Uterus (tissue), 2 donors: ENCODE results near the gene PGGHG.

Experiments used
- CTCF ChIP-seq, 4 experiments: fragments of 200-600 bp in 2 of 4; fragments of 450-650 bp in 2 of 4; sonication (generic) in 2 of 4; IDR thresholded peaks; one replicate each; pipeline ENCODE4 v1.5.1; 2016 to 2019; ENCODE audit warnings: antibody characterized with exemption in 4 of 4, mild to moderate bottlenecking in 2 of 4, moderate library complexity in 1 of 4
- POLR2A ChIP-seq, 2 donors: fragments of 450-650 bp; IDR thresholded peaks; one replicate each; pipeline ENCODE4 v1.6.1; 2016; ENCODE audit warnings: antibody characterized with exemption in 2 of 2, mild to moderate bottlenecking in 1 of 2, moderate library complexity in 1 of 2

GRCh38 chr11:316031-316701 is 27.2 kb downstream of the PGGHG start:
- TF ChIP-seq POLR2A (IDR thresholded peaks at IDR 0.05) (no peak), CTCF (IDR thresholded peaks at IDR 0.05) (no peak)
